Progenitor cell of endocrine pancreas (in vitro differentiated cells): Measurements from ENCODE around the gene MYRIP. TPM values are rescaled to one million over a fixed set of nuclear protein-coding genes. Genes with fewer than 3 reads are reported as not detected.

ENCODE experiments used
- DNase-seq: peaks from one replicate; pipeline ENCODE4 v3.0.0; 2021; ENCODE audit warnings: low spot score; ENCODE audit not compliant: unreplicated experiment
- H3K27ac Mint-ChIP-seq: 2 replicates; pipeline ENCODE4 v1.8.0; 2021; ENCODE audit warnings: mild to moderate bottlenecking, moderate library complexity, mixed read lengths
- H3K27me3 Mint-ChIP-seq: 2 replicates; pipeline ENCODE4 v1.8.0; 2021; ENCODE audit warnings: mixed read lengths
- H3K36me3 Mint-ChIP-seq: 2 replicates; pipeline ENCODE4 v1.8.0; 2022; ENCODE audit warnings: mixed read lengths; ENCODE audit not compliant: insufficient read depth
- H3K4me1 Mint-ChIP-seq: 2 replicates; pipeline ENCODE4 v1.8.0; 2021; ENCODE audit warnings: low read depth, mixed read lengths
- H3K4me3 Mint-ChIP-seq: 2 replicates; pipeline ENCODE4 v1.8.0; 2021; ENCODE audit warnings: low read depth, mild to moderate bottlenecking, moderate library complexity, mixed read lengths
- H3K9me3 Mint-ChIP-seq: 2 replicates; pipeline ENCODE4 v1.8.0; 2021; ENCODE audit warnings: low read depth, mixed read lengths
- total RNA-seq: library from RNA; stranded (reverse); gene quantifications from 2 replicates; pipeline ENCODE4 v1.2.1, GENCODE V29; 2021
- TF ChIP-seq, protein P1 (sequence below): fragments of 200-600 bp; sonication (generic); IDR thresholded peaks from one replicate; pipeline ENCODE4 v1.5.0; 2021; ENCODE audit warnings: antibody characterized with exemption, mild to moderate bottlenecking; ENCODE audit not compliant: unreplicated experiment

Gene MYRIP
- total RNA-seq, 1 donor from 2014 or later = 0.57 TPM

DNA sequence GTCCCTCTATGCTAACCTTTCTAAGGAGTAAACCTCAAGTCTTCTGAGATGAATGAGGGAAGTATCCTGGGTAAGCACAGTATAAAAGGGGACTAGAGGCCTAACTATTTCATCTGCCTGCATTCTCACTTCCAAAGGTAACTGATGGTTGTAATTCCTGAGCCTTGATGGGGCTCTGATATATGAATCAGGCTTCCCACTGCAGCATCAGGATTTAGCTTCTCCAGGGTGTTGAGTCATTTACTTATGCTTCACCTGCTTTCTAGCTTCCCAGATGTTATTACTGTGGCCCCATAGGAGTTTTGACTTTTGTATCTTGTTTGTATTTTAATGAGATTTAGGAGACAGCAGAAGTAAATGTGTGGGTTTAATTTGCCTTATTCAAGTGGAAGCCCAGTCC is 292.8 kb downstream of the MYRIP start:
- Mint-ChIP-seq H3K9me3 (peaks cover 7% of the 10 kb centered on the region), H3K27me3 (no peaks in the 10 kb centered on the region), H3K4me3 (no peak overlapping the region), H3K4me1 (no peaks in the 10 kb centered on the region), H3K36me3 (no peaks in the 10 kb centered on the region), H3K27ac (no peak overlapping the region)
- no peak for DNase-seq
- TF ChIP-seq, protein P1, sequence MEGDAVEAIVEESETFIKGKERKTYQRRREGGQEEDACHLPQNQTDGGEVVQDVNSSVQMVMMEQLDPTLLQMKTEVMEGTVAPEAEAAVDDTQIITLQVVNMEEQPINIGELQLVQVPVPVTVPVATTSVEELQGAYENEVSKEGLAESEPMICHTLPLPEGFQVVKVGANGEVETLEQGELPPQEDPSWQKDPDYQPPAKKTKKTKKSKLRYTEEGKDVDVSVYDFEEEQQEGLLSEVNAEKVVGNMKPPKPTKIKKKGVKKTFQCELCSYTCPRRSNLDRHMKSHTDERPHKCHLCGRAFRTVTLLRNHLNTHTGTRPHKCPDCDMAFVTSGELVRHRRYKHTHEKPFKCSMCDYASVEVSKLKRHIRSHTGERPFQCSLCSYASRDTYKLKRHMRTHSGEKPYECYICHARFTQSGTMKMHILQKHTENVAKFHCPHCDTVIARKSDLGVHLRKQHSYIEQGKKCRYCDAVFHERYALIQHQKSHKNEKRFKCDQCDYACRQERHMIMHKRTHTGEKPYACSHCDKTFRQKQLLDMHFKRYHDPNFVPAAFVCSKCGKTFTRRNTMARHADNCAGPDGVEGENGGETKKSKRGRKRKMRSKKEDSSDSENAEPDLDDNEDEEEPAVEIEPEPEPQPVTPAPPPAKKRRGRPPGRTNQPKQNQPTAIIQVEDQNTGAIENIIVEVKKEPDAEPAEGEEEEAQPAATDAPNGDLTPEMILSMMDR = no peak

DNA sequence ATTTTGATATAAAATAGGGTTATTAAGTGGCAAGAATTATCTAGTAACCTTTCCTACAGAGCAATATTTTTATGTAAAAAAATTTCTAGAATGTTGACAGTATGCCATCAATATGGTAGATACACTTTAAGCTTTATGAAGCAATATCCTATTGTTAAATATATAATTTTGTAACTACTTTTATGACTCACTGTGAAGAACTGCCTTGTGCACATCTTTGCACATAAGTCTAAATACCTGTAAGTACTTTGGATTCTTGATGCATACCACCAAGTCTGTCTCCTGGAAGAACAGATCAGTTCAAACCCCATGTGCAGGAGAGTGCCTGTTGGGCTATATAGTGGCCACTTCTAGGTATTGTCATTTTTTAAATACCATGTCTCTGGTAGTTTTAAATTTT is 294.4 kb downstream of the MYRIP start:
- no peak for DNase-seq
- TF ChIP-seq, protein P1 = no peak
- Mint-ChIP-seq H3K4me3 (no peak overlapping the region), H3K4me1 (no peaks in the 10 kb centered on the region), H3K27me3 (peaks cover 7% of the 10 kb centered on the region), H3K27ac (no peak overlapping the region), H3K9me3 (peaks cover 7% of the 10 kb centered on the region), H3K36me3 (no peaks in the 10 kb centered on the region)

DNA sequence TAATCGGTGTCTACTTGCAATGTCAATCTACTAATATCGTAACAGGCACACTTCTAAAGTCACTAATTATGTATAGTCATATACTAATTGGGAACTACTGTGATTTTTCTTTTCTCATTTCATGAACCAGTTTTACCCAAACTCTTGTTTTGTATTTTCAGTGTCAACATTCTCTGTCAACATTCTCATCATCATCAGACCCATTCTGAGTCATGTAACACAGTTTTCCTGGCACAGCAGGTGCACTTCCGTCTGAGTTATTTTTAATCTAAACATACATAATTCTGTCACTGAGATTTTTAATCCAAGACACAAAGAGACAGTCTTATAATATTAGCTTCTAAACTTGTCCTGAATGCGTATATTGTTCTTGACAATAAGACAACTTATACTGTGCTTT is 295.0 kb downstream of the MYRIP start:
- Mint-ChIP-seq H3K9me3 (peaks cover 7% of the 10 kb centered on the region), H3K36me3 (no peaks in the 10 kb centered on the region), H3K4me1 (no peaks in the 10 kb centered on the region), H3K27ac (no peak overlapping the region), H3K4me3 (no peak overlapping the region), H3K27me3 (peaks cover 7% of the 10 kb centered on the region)
- no peak for DNase-seq
- TF ChIP-seq, protein P1 = no peak

DNA sequence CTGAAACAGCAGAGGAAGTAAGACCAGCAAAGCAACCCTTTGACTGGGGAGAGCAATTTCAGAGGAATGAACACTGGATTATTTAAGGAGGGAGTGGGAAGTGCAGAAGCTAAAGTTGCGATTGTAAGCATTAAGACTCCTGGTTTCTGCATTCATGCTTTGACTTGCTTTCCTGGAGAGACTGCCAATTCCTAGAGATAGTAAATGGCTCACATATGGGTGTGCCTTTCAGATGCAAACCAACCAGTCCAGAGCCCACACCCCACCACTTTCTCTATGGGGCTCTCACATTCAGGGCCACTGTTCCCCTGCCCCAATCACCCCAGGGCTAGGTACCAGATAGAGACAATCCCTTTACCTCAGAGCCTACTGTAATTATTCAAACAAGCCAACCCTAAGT is 299.2 kb downstream of the MYRIP start:
- H3K36me3 Mint-ChIP-seq = no peaks in the 10 kb centered on the region
- no peak for DNase-seq
- peaks cover 7% of the 10 kb centered on the region for H3K27me3 Mint-ChIP-seq
- H3K4me1 Mint-ChIP-seq = no peaks in the 10 kb centered on the region
- H3K9me3 Mint-ChIP-seq = no peaks in the 10 kb centered on the region
- TF ChIP-seq, protein P1 = no peak
- no peak overlapping the region for H3K27ac Mint-ChIP-seq
- no peak overlapping the region for H3K4me3 Mint-ChIP-seq

DNA sequence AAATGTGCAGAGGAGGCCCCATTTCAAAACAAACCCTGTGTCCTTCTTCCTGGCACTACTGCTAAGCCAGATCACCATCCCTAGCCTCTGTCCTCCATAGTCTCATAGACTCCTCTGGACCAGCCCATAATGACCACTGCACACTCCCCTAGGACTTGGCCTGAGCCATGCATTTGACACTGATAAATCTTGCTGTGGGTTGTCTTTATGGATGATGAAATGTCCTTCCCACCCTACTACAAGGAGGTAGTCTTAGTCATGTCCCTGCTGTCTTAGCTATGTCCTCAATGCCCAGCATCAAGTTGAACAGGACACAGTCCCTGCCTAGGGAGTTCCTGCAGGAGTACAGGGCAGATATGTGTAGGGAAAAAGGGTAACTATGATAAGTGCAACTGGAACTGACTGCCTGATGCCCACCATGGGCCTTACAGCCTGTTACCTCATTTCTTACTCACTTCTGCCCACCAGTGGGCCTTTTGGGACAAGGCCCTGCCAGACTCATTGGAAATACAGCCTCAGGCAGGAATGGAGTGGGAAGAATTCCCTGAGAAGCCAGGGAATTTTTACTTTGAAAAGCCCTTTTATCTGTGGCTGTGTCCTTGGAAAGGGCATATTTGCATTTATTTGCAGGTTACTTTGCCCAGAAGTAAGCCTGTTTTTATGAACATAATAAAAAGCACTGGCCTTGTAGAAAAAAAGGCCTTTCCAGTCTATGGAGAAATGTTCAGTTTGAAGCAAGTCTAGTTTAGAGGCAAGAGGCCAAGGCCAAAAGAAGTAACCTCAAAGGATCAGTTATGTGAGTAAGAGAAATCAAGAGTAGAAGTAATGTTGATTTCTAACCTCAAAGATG is 300.5 kb downstream of the MYRIP start:
- no peak for DNase-seq
- Mint-ChIP-seq H3K36me3 (no peaks in the 10 kb centered on the region), H3K27me3 (peaks cover 7% of the 10 kb centered on the region), H3K4me3 (no peak overlapping the region), H3K27ac (no peak overlapping the region), H3K4me1 (peaks cover 1% of the 10 kb centered on the region), H3K9me3 (no peaks in the 10 kb centered on the region)
- TF ChIP-seq, protein P1 = peak; percentile 59
